ENCODE measurements around the gene CCDC160. TPM values are rescaled to one million over a fixed set of nuclear protein-coding genes. Genes with fewer than 3 reads are reported as not detected.

CCDC160 gene
- total RNA-seq, 1 donor from 2014 or later = not detected

GRCh38 chrX:134244043-134244442 is 7.1 kb downstream of the CCDC160 start:
- Mint-ChIP-seq H3K9me3 (no peaks in the 10 kb centered on the region), H3K4me1 (no peaks in the 10 kb centered on the region), H3K36me3 (ENCODE audit: low read depth) (no peaks in the 10 kb centered on the region), H3K4me3 (no peak overlapping the region), H3K27ac (no peak overlapping the region), H3K27me3 (peaks cover 8% of the 10 kb centered on the region)
- DNase-seq = no peak
- POLR2A ChIA-PET = no interaction called here
- CTCF ChIA-PET = no interaction called here
- intact Hi-C loops (cut with micrococcal nuclease) = no loop called here
- TF ChIP-seq CTCF (IDR thresholded peaks at IDR 0.05) = no peak
- no peak for ATAC-seq (ENCODE audit: low read depth)

- DNase-seq (no peak), ATAC-seq (ENCODE audit: low read depth) (no peak)
- Mint-ChIP-seq H3K9me3 (no peaks in the 10 kb centered on the region), H3K4me3 (no peak overlapping the region), H3K36me3 (ENCODE audit: low read depth) (no peaks in the 10 kb centered on the region), H3K27me3 (peaks cover 4% of the 10 kb centered on the region), H3K27ac (no peak overlapping the region), H3K4me1 (no peaks in the 10 kb centered on the region)
- ChIA-PET CTCF (interaction anchor here (1.2 kb wide), 1 partner anchor 150 kb away, joined by 7 read pairs; no protein-coding TSS in a partner anchor), POLR2A (no interaction called here)
- intact Hi-C loops (cut with micrococcal nuclease) = loop anchor here (2.0 kb wide), 1 partner anchor 151 kb away; no protein-coding TSS in a partner anchor
- no peak for TF ChIP-seq CTCF (IDR thresholded peaks at IDR 0.05)
Observed at GRCh38 chrX:134246282-134246681, 9.3 kb downstream of the CCDC160 start.

GRCh38 chrX:134247492-134247891 is 10.5 kb downstream of the CCDC160 start:
- ChIA-PET CTCF (no interaction called here), POLR2A (no interaction called here)
- Mint-ChIP-seq H3K4me1 (no peaks in the 10 kb centered on the region), H3K4me3 (no peak overlapping the region), H3K9me3 (no peaks in the 10 kb centered on the region), H3K36me3 (ENCODE audit: low read depth) (no peaks in the 10 kb centered on the region), H3K27ac (no peak overlapping the region), H3K27me3 (peaks cover 4% of the 10 kb centered on the region)
- intact Hi-C loops (cut with micrococcal nuclease) = loop anchor here (2.0 kb wide), 1 partner anchor 149 kb away; no protein-coding TSS in a partner anchor
- no peak for TF ChIP-seq CTCF (IDR thresholded peaks at IDR 0.05)
- no peak for ATAC-seq (ENCODE audit: low read depth)
- DNase-seq = no peak

- intact Hi-C loops (cut with micrococcal nuclease) = no loop called here
- ATAC-seq (ENCODE audit: low read depth) (no peak), DNase-seq (no peak)
- Mint-ChIP-seq H3K36me3 (ENCODE audit: low read depth) (no peaks in the 10 kb centered on the region), H3K27ac (no peak overlapping the region), H3K4me3 (no peak overlapping the region), H3K27me3 (peaks cover 2% of the 10 kb centered on the region), H3K9me3 (no peaks in the 10 kb centered on the region), H3K4me1 (no peaks in the 10 kb centered on the region)
- ChIA-PET POLR2A (no interaction called here), CTCF (no interaction called here)
- no peak for TF ChIP-seq CTCF (IDR thresholded peaks at IDR 0.05)
Observed at GRCh38 chrX:134249241-134249640, 12.3 kb downstream of the CCDC160 start.

- no peak overlapping the region for H3K4me3 Mint-ChIP-seq
- ChIA-PET CTCF (no interaction called here), POLR2A (no interaction called here)
- H3K27me3 Mint-ChIP-seq = no peaks in the 10 kb centered on the region
- H3K9me3 Mint-ChIP-seq = no peaks in the 10 kb centered on the region
- H3K36me3 Mint-ChIP-seq (ENCODE audit: low read depth) = no peaks in the 10 kb centered on the region
- no peaks in the 10 kb centered on the region for H3K4me1 Mint-ChIP-seq
- no peak overlapping the region for H3K27ac Mint-ChIP-seq
- ATAC-seq (ENCODE audit: low read depth) (no peak), DNase-seq (no peak)
- intact Hi-C loops (cut with micrococcal nuclease) = no loop called here
- TF ChIP-seq CTCF (IDR thresholded peaks at IDR 0.05) = no peak
Observed at GRCh38 chrX:134251241-134251640, 14.3 kb downstream of the CCDC160 start.

Measured in activated B cell treated with CpG ODN at 0.5 μM for 24 hours (primary cell).